H9 (cell line): ENCODE measurements around the gene SSTR4. TPM values are rescaled to one million over a fixed set of nuclear protein-coding genes. Genes with fewer than 3 reads are reported as not detected.
"Not testable (repeated sequence)": the region's sequence is repeated elsewhere in the genome, so short reads cannot be mapped to it uniquely, and the experiment has no call there.

Experiments used
- DNase-seq: peaks from one replicate; pipeline ENCODE4 v3.0.0-alpha.2; 2017
- H2AFZ ChIP-seq: one replicate; pipeline ENCODE4 v1.6.1; 2013; ENCODE audit warnings: mild to moderate bottlenecking, low read length, control low read depth, moderate library complexity
- H2AK5ac ChIP-seq: 2 replicates; pipeline ENCODE4 v1.6.1; 2013; ENCODE audit warnings: low read length, control low read depth, mixed read lengths; ENCODE audit not compliant: insufficient read length
- H2BK120ac ChIP-seq: one replicate; pipeline ENCODE4 v1.6.1; 2013; ENCODE audit warnings: low read depth, mild to moderate bottlenecking, low read length, control low read depth, inconsistent platforms; ENCODE audit not compliant: poor library complexity, severe bottlenecking
- H2BK12ac ChIP-seq: 2 replicates; pipeline ENCODE4 v1.6.1; 2013; ENCODE audit warnings: low read length, control low read depth, mixed read lengths, low read depth; ENCODE audit not compliant: insufficient read length
- H2BK15ac ChIP-seq: 2 replicates; pipeline ENCODE4 v1.6.1; 2013; ENCODE audit warnings: low read depth, low read length, control low read depth
- H2BK20ac ChIP-seq: one replicate; pipeline ENCODE4 v1.6.1; 2013; ENCODE audit warnings: low read depth, mild to moderate bottlenecking, low read length, control low read depth, inconsistent platforms; ENCODE audit not compliant: poor library complexity, severe bottlenecking
- H2BK5ac ChIP-seq: 2 replicates; pipeline ENCODE4 v1.6.1; 2013; ENCODE audit warnings: low read length, control low read depth, mixed read lengths; ENCODE audit not compliant: insufficient read length
- H3K14ac ChIP-seq: 2 replicates; pipeline ENCODE4 v1.6.1; 2013; ENCODE audit warnings: low read length, control low read depth; ENCODE audit not compliant: insufficient read depth
- H3K18ac ChIP-seq: 2 replicates; pipeline ENCODE4 v1.6.1; 2013; ENCODE audit warnings: low read depth, mild to moderate bottlenecking, mixed read lengths, low read length, control low read depth; ENCODE audit not compliant: insufficient read length
- H3K23ac ChIP-seq: 2 replicates; pipeline ENCODE4 v1.6.1; 2013; ENCODE audit warnings: low read length, control low read depth, mixed read lengths, low read depth; ENCODE audit not compliant: insufficient read length
- H3K23me2 ChIP-seq: 2 replicates; pipeline ENCODE4 v1.6.1; 2013; ENCODE audit warnings: low read depth, mild to moderate bottlenecking, mixed read lengths, low read length, control low read depth; ENCODE audit not compliant: insufficient read length, poor library complexity, severe bottlenecking
- H3K27ac ChIP-seq: 2 replicates; pipeline ENCODE4 v1.5.1; 2013; ENCODE audit warnings: low read length, control low read depth, mixed read lengths, low read depth; ENCODE audit not compliant: insufficient read length
- H3K27me3 ChIP-seq: 2 replicates; pipeline ENCODE4 v1.6.1; 2013; ENCODE audit warnings: low read length, control low read depth, inconsistent platforms; ENCODE audit not compliant: insufficient read depth
- H3K4ac ChIP-seq: 2 replicates; pipeline ENCODE4 v1.6.1; 2013; ENCODE audit warnings: low read depth, mild to moderate bottlenecking, control low read depth, inconsistent platforms, low read length, moderate library complexity
- H3K4me1 ChIP-seq: 2 replicates; pipeline ENCODE4 v1.6.1; 2013; ENCODE audit warnings: low read length, control low read depth, inconsistent platforms; ENCODE audit not compliant: insufficient read depth
- H3K4me2 ChIP-seq: 2 replicates; pipeline ENCODE4 v1.6.1; 2013; ENCODE audit warnings: low read length, control low read depth, mixed read lengths; ENCODE audit not compliant: insufficient read length, insufficient read depth
- H3K56ac ChIP-seq: 2 replicates; pipeline ENCODE4 v1.6.1; 2013; ENCODE audit warnings: low read depth, mild to moderate bottlenecking, mixed read lengths, low read length, control low read depth; ENCODE audit not compliant: insufficient read length
- H3K79me1 ChIP-seq: 2 replicates; pipeline ENCODE4 v1.6.1; 2013; ENCODE audit warnings: low read depth, mild to moderate bottlenecking, moderate library complexity, low read length, control low read depth, inconsistent platforms; ENCODE audit not compliant: insufficient read depth, poor library complexity, severe bottlenecking
- H3K79me2 ChIP-seq: 2 replicates; pipeline ENCODE4 v1.6.1; 2013; ENCODE audit warnings: low read length, control low read depth, inconsistent platforms; ENCODE audit not compliant: insufficient read depth
- H3K9ac ChIP-seq: 2 replicates; pipeline ENCODE4 v1.6.1; 2013; ENCODE audit warnings: low read length, control low read depth, mixed read lengths; ENCODE audit not compliant: insufficient read length; ENCODE audit errors: extremely low read depth
- H3K9me3 ChIP-seq: one replicate; pipeline ENCODE4 v1.6.1; 2013; ENCODE audit warnings: low read depth, low read length, inconsistent platforms; ENCODE audit not compliant: control insufficient read depth
- H3T11ph ChIP-seq: one replicate; pipeline ENCODE4 v1.6.1; 2013; ENCODE audit warnings: mild to moderate bottlenecking, low read length, control low read depth, inconsistent platforms
- H4K20me1 ChIP-seq: one replicate; pipeline ENCODE4 v1.6.1; 2013; ENCODE audit not compliant: control insufficient read depth, insufficient read length, insufficient read depth
- H4K5ac ChIP-seq: 2 replicates; pipeline ENCODE4 v1.6.1; 2013; ENCODE audit warnings: low read depth, mild to moderate bottlenecking, mixed read lengths, low read length, control low read depth; ENCODE audit not compliant: insufficient read length
- H4K8ac ChIP-seq: replicated peaks from 2 replicates; pipeline ENCODE4 v1.6.1; 2013; ENCODE audit warnings: low read length, control low read depth, mixed read lengths, low read depth; ENCODE audit not compliant: insufficient read length
- H4K91ac ChIP-seq: 2 replicates; pipeline ENCODE4 v1.6.1; 2013; ENCODE audit warnings: low read depth, mild to moderate bottlenecking, moderate library complexity, mixed read lengths, low read length, control low read depth; ENCODE audit not compliant: insufficient read length
- H3K27ac Mint-ChIP-seq, 3 experiments: 2 replicates in 2 of 3; 3 replicates in 1 of 3; pipeline ENCODE4 v1.8.0; 2020 to 2021; ENCODE audit warnings: mixed read lengths in 3 of 3, mild to moderate bottlenecking in 1 of 3, moderate library complexity in 1 of 3
- H3K27me3 Mint-ChIP-seq: 2 replicates; pipeline ENCODE4 v1.8.0; 2021; ENCODE audit warnings: low read depth, mild to moderate bottlenecking, moderate library complexity, mixed read lengths
- H3K36me3 Mint-ChIP-seq, 3 experiments: 2 replicates in 2 of 3; 3 replicates in 1 of 3; pipeline ENCODE4 v1.8.0; 2020 to 2021; ENCODE audit warnings: low read depth in 3 of 3, mixed read lengths in 3 of 3; ENCODE audit not compliant: insufficient read depth in 1 of 3
- H3K4me1 Mint-ChIP-seq, 2 experiments: 2 replicates each; pipeline ENCODE4 v1.8.0; 2020; ENCODE audit warnings: mixed read lengths in 2 of 2
- H3K4me3 Mint-ChIP-seq, 2 experiments: 2 replicates in 1 of 2; 3 replicates in 1 of 2; pipeline ENCODE4 v1.8.0; 2020 to 2021; ENCODE audit warnings: mild to moderate bottlenecking in 2 of 2, mixed read lengths in 2 of 2, moderate library complexity in 1 of 2
- H3K9me3 Mint-ChIP-seq, 2 experiments: 2 replicates in 1 of 2; 3 replicates in 1 of 2; pipeline ENCODE4 v1.8.0; 2020; ENCODE audit warnings: mild to moderate bottlenecking in 2 of 2, mixed read lengths in 2 of 2, moderate library complexity in 1 of 2
- WGBS: extraction: QIAGEN DNeasy Blood & Tissue Kit; methylation state at CpG from one replicate; pipeline ENCODE4 v1.1.7; 2013; ENCODE audit warnings: missing lambda C conversion rate, low lambda C conversion rate, mixed read lengths; ENCODE audit not compliant: insufficient read length; ENCODE audit errors: extremely low coverage; 5-methylcytosine and 5-hydroxymethylcytosine counted together
- total RNA-seq: library from RNA; stranded (reverse); gene quantifications from 2 replicates; pipeline ENCODE4 v1.2.1, GENCODE V29; 2021
- TF ChIP-seq, protein P1 (sequence below): fragments of 200-600 bp; sonication (generic); conservative IDR thresholded peaks from 3 replicates; pipeline ENCODE4 v1.8.0; 2021; ENCODE audit warnings: antibody characterized with exemption, mild to moderate bottlenecking

The SSTR4 gene
- total RNA-seq, 1 experiment from 2014 or later = not detected

DNA sequence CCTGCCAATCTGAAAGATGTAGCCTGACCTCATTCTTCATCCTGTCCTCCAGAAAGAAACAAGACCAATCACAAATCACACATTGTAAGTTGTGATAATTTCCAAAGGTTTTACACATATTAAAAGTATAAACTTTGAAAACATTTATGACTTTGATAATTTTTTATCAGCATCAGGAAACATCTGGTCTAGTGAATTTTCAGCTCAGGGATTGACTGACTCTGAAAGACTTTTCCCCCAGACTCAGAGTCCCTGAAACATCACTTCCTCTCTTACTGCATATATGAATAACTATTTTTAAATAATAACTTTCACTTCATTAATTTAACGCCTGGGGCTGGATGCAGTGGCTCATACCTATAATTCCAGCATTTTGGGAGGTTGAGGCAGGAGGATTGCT, 48.5 kb upstream of the SSTR4 start:
- DNase-seq = no peak
- no peak overlapping the region for H3K56ac ChIP-seq
- H3K9ac ChIP-seq = no peak overlapping the region
- no peak overlapping the region for H3K14ac ChIP-seq
- Mint-ChIP-seq H3K36me3 (peaks cover 0 to 2% (median 0%) of the 10 kb centered on the region in 3 experiments; a peak in 1 of 7 replicates), H3K4me1 (no peaks in the 10 kb centered on the region), H3K27me3 (peaks cover 10% of the 10 kb centered on the region), H3K27ac (no peak overlapping the region), H3K4me3 (no peak overlapping the region), H3K9me3 (peaks cover 9 to 16% of the 10 kb centered on the region in 2 experiments; a peak in 4 of 5 replicates)
- H3K9me3 ChIP-seq = no peaks in the 10 kb centered on the region
- no peaks in the 10 kb centered on the region for H3K4me1 ChIP-seq
- TF ChIP-seq, protein P1, sequence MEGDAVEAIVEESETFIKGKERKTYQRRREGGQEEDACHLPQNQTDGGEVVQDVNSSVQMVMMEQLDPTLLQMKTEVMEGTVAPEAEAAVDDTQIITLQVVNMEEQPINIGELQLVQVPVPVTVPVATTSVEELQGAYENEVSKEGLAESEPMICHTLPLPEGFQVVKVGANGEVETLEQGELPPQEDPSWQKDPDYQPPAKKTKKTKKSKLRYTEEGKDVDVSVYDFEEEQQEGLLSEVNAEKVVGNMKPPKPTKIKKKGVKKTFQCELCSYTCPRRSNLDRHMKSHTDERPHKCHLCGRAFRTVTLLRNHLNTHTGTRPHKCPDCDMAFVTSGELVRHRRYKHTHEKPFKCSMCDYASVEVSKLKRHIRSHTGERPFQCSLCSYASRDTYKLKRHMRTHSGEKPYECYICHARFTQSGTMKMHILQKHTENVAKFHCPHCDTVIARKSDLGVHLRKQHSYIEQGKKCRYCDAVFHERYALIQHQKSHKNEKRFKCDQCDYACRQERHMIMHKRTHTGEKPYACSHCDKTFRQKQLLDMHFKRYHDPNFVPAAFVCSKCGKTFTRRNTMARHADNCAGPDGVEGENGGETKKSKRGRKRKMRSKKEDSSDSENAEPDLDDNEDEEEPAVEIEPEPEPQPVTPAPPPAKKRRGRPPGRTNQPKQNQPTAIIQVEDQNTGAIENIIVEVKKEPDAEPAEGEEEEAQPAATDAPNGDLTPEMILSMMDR = no peak
- H3K18ac ChIP-seq = no peak overlapping the region
- no peaks in the 10 kb centered on the region for H3K79me1 ChIP-seq
- no peak overlapping the region for H3K23ac ChIP-seq
- no CpG with 5 or more reads among the region's 1 CpG for WGBS
- no peaks in the 10 kb centered on the region for H3K23me2 ChIP-seq
- no peak overlapping the region for H4K8ac ChIP-seq
- H2BK15ac ChIP-seq = no peak overlapping the region
- H3T11ph ChIP-seq = no peak overlapping the region
- H2BK5ac ChIP-seq = no peak overlapping the region
- no peak overlapping the region for H4K5ac ChIP-seq
- H2AK5ac ChIP-seq = no peak overlapping the region
- no peak overlapping the region for H2BK20ac ChIP-seq
- no peaks in the 10 kb centered on the region for H3K27me3 ChIP-seq
- no peak overlapping the region for H2AFZ ChIP-seq
- no peaks in the 10 kb centered on the region for H4K20me1 ChIP-seq
- H3K27ac ChIP-seq = no peak overlapping the region
- no peak overlapping the region for H3K4me2 ChIP-seq
- no peak overlapping the region for H4K91ac ChIP-seq
- no peak overlapping the region for H2BK120ac ChIP-seq
- no peak overlapping the region for H3K4ac ChIP-seq
- no peak overlapping the region for H2BK12ac ChIP-seq
- H3K79me2 ChIP-seq = no peaks in the 10 kb centered on the region

DNA sequence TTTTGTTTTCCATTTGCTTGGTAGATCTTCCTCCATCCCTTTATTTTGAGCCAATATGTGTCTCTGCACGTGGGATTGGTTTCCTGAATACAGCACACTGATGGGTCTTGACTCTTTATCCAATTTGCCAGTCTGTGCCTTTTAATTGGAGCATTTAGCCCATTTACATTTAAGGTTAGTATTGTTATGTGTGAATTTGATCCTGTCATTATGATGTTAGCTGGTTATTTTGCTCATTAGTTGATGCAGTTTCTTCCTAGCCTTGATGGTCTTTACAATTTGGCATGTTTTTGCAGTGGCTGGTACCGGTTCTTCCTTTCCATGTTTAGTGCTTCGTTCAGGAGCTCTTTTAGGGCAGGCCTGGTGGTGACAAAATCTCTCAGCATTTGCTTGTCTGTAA, 43.7 kb upstream of the SSTR4 start:
- H4K8ac ChIP-seq, H3K23ac ChIP-seq, H3K4me3 Mint-ChIP-seq, H3K56ac ChIP-seq, H3K4me1 ChIP-seq, H3K4ac ChIP-seq, H3K4me2 ChIP-seq, H2AK5ac ChIP-seq, H3K14ac ChIP-seq, H4K91ac ChIP-seq, H3K27ac ChIP-seq, H4K5ac ChIP-seq, H3K23me2 ChIP-seq, H3K79me1 ChIP-seq, H3K4me1 Mint-ChIP-seq, H2AFZ ChIP-seq, H2BK12ac ChIP-seq, H2BK5ac ChIP-seq, H3T11ph ChIP-seq, H3K9ac ChIP-seq, H2BK15ac ChIP-seq, H3K27me3 ChIP-seq, H3K79me2 ChIP-seq, H2BK120ac ChIP-seq, H4K20me1 ChIP-seq, H2BK20ac ChIP-seq, H3K18ac ChIP-seq, H3K9me3 ChIP-seq, DNase-seq, H3K27ac Mint-ChIP-seq: not testable (repeated sequence)
- H3K27me3 Mint-ChIP-seq = peaks cover 20% of the 10 kb centered on the region
- WGBS = no CpG with 5 or more reads among the region's 3 CpGs
- peaks cover 5 to 16% (median 9%) of the 10 kb centered on the region in 3 experiments; a peak in 6 of 7 replicates for H3K36me3 Mint-ChIP-seq
- peaks cover 39 to 45% of the 10 kb centered on the region in 2 experiments for H3K9me3 Mint-ChIP-seq
